Epithelial cell of esophagus (primary cell): ENCODE results near the gene ACOT13.
A peak's percentile ranks its signal among the peaks of the same experiment; 100 is the strongest.
"Not testable (repeated sequence)": the region's sequence is repeated elsewhere in the genome, so short reads cannot be mapped to it uniquely, and the experiment has no call there.

Experiments
- DNase-seq: peaks from one replicate; pipeline ENCODE4 v3.0.0; 2010; ENCODE audit warnings: low read depth
- H3K4me3 ChIP-seq: 2 replicates; pipeline ENCODE4 v1.5.1; 2011; ENCODE audit warnings: mild to moderate bottlenecking, low read length, control low read depth
- CTCF ChIP-seq: IDR thresholded peaks from 2 replicates; pipeline ENCODE4 v1.5.1; 2011; ENCODE audit warnings: low read depth, mild to moderate bottlenecking, low read length, control low read depth, inconsistent platforms; ENCODE audit not compliant: insufficient read depth; ENCODE audit errors: missing control alignments

Gene ACOT13

DNA sequence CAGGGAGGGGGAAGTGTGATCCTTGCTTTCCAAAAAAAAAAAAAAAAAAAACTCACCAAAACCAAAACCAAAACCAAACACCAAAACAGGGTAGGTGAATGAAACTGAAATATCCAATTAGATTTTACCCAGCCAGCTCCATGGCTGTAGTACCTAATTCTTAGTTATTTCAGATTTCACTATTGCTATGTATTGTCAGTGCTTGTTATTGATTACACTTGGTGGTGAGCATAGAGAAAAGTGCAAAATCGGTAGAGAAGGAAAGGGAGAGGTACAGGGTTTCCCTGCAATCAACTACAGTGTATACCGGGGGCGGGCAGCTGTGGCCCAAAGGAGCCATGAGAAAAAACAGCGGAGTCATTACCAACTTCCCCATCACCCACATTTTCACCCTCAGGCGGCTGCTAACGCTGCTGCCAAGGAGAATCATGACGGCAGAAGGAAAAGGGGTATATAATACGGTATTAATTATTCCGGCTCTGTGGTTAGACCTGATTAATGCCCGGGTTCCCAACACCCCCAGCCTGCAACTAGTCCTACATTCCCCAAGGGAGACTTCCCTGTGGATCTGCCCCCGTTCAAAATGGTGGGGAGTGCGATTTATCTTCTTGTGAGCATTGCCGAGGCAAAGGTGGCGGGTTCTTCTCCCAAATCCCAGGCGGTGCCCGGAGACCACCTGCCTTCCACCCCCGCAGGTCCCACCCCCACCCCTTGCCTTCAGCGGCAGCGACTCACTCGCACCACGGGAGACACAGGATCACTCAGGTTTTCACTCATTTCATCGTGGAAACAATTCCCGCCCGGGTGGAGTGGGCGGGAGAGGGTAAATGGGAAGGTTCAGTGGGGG, 52.5 kb downstream of the ACOT13 start, which contains the start of gene C6orf62:
TSS of gene C6orf62 (minus strand) at position 30 of the 847 bp plus-strand sequence. CDS start 486 bp downstream, outside the sequence.
- DNase-seq: peak; percentile 75

DNA sequence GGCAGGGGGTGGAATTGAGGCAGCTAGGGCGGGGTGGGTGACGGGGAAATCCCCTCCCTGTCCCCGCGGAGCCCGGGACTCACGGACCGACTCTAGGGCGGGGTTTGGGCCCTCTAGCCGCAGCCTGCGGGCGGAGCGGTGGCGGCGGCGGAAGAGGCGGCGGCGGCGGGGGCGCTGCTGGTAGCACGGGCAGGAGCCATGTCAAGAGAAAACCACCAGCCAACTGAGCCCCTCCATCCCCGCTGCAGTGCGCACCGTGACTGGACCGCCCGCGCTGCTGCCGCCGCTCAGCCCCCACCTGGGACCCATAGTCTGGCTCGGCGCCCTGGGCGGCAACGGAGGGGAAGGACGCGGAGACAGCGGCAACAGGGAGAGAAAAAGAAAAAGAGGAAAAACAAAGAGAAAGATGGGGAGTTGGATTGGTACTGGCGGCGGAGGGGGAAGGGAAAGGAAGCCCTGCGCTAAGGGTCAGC, 53.3 kb downstream of the ACOT13 start:
- no peak for TF ChIP-seq CTCF
- peak; percentile 67 for DNase-seq
- H3K4me3 ChIP-seq: peak overlapping the region; percentile 99

More for the DNA sequence above, 52.5 kb downstream of the ACOT13 start, which contains the start of gene C6orf62:
- no peak for TF ChIP-seq CTCF
- peak within 1 kb of the TSS; percentile 99 for H3K4me3 ChIP-seq

- DNase-seq: peak; percentile 100
- peak overlapping the region; percentile 99 for H3K4me3 ChIP-seq
- TF ChIP-seq CTCF: no peak
These were observed 54.0 kb downstream of the ACOT13 start for GRCh38 chr6:24720604-24721460.

- DNase-seq: no peak
- H3K4me3 ChIP-seq: peak overlapping the region; percentile 77
- TF ChIP-seq CTCF: no peak
These were observed 54.8 kb downstream of the ACOT13 start for GRCh38 chr6:24721461-24722215.

DNA sequence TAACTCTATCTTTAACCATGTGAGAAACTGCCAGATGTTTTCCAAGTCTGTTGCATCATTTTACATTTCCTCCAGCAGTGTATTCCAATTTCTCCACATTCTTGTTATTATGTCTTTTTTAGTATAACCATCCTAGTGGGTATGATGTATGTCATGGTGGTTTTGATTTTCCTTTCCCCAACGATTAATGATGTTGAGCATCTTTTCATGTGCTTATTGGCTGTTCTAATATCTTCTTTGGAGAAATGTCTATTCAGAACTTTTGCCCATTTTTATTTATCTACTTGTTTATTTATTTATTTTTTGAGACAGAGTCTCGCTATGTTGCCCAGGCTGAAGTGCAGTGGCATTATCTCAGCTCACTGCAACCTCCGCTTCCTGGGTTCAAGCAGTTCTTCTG, 56.4 kb downstream of the ACOT13 start:
- DNase-seq: no peak
- no peak for TF ChIP-seq CTCF
- no peak overlapping the region for H3K4me3 ChIP-seq

DNA sequence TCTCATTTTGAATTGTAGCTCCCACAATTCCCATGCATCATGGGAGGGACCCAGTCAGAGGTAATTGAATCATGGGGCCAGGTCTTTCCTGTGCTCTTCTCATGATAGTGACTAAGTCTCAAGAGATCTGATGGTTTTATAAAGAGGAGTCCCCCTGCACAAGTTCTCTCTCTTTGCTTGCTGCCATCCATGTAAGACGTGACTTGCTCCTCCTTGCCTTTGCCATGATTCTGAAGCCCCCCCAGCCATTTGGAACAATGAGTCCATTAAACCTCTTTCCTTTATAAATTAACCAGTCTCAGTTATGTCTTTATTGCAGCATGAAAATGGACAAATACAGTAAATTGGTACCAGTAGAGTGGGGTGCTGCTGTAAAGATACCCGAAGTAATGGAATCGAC, 63.8 kb downstream of the ACOT13 start:
- not testable (repeated sequence) for H3K4me3 ChIP-seq, DNase-seq

DNA sequence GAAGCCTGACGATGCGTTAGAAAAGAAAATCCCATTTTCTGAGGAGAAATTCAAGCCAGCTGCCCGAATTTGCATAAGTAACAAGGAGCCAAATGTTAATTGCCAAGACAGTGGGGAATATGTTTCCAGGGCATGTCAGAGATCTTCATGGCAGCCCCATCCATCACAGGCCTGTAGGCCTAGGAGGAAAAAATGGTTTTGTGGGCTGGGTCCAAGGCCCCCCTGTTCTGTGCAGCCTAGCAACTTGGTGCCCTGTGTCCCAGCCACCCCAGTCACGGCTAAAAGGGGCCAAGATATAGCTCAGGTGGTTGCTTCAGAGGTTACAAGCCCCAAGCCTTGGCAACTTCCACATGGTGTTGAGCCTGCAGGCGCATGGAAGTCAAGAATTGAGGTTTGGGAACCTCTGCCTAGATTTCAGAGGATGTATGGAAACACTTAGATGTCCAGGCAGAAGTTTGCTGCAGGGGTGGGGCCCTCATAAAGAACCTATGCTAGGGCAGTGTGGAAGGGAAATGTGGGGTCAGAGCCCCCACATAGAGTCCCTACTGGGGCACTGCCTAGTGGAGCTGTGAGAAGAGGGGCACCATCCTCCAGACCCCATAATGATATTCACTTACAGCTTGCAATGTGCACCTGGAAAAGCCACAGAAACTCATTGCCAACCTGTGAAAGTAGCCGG, 64.7 kb downstream of the ACOT13 start:
- DNase-seq, H3K4me3 ChIP-seq: not testable (repeated sequence)
